ENCODE measurements around the gene HNRNPDL.
A peak's percentile ranks its signal among the peaks of the same experiment; 100 is the strongest.

DNA sequence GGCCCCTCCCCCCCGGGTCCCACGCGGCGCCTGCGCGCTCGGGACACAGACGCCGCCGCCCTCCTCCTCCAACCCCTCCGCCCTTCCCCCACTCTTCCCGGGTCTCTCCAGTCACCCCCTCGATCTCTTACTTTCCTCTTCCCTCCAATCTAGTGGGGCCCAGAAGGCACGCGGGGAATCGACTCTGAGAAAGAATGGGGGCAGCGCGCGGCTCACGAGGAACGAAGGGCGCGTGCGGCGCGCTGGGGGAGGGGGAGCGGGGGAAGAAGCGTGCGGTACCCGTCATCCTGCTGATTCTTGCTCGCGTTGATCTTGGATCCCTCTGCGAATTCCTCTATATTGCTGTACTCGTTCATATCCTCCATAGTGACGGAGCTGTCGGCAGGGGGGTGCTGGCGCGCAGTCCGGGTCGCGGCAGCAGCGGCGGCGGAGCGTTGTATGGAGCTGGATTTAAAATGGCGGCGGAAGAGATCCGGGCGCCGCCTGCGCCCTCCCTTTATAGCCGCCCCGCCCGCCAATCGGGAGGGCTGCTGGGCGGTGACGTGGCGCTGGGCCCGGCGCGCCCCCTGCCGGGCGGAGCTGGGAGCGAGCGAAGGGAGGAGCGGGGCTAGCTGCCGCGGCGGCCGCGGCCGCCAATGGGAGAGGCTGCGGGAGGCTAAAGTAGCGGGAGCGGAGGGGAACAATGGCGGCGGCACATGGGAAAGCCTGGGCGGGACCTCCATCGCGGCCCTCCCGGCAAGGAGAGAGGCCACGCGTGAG is 1.1 kb downstream of the HNRNPDL start:
- no peak for TF ChIP-seq ZNF724P (CRISPR knock-in tag; IDR thresholded peaks at IDR 0.05; ENCODE audit: borderline replicate concordance)
- peak; percentile 97 for TF ChIP-seq POLR2AphosphoS5 (IDR thresholded peaks at IDR 0.05; ENCODE audit: low read depth, low read length)
- TF ChIP-seq, protein P1, sequence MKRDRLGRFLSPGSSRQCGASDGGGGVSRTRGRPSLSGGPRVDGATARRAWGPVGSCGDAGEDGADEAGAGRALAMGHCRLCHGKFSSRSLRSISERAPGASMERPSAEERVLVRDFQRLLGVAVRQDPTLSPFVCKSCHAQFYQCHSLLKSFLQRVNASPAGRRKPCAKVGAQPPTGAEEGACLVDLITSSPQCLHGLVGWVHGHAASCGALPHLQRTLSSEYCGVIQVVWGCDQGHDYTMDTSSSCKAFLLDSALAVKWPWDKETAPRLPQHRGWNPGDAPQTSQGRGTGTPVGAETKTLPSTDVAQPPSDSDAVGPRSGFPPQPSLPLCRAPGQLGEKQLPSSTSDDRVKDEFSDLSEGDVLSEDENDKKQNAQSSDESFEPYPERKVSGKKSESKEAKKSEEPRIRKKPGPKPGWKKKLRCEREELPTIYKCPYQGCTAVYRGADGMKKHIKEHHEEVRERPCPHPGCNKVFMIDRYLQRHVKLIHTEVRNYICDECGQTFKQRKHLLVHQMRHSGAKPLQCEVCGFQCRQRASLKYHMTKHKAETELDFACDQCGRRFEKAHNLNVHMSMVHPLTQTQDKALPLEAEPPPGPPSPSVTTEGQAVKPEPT (CRISPR knock-in tag; IDR thresholded peaks at IDR 0.05; ENCODE audit: low read depth): no peak
- TF ChIP-seq ADNP (CRISPR knock-in tag; IDR thresholded peaks at IDR 0.05): no peak
- TF ChIP-seq ONECUT2 (CRISPR knock-in tag; IDR thresholded peaks at IDR 0.05): no peak
- peak; percentile 78 for TF ChIP-seq RFX5 (IDR thresholded peaks at IDR 0.05; ENCODE audit: low read depth, low read length)
- no peak for TF ChIP-seq ZNF12 (CRISPR knock-in tag; IDR thresholded peaks at IDR 0.05)
- no peak for TF ChIP-seq U2AF2 (IDR thresholded peaks at IDR 0.05; ENCODE audit: low read depth, low read length)
- peak; percentile 51; the same call in 1 of the 2 replicates for TF ChIP-seq ZNF589 (CRISPR knock-in tag; conservative IDR thresholded peaks at IDR 0.05)
- TF ChIP-seq ZKSCAN8 (CRISPR knock-in tag; IDR thresholded peaks at IDR 0.05; ENCODE audit: borderline replicate concordance): no peak; the same call in 1 of the 2 replicates
- TF ChIP-seq CAMTA2 (CRISPR knock-in tag; IDR thresholded peaks at IDR 0.05; ENCODE audit: borderline replicate concordance): no peak
